Suppressor macrophage treated with lipopolysaccharide for 4 hours (primary cell): Measurements from ENCODE around the gene TRIM59.
A peak's percentile ranks its signal among the peaks of the same experiment; 100 is the strongest.

Experiments used
- DNase-seq: peaks from one replicate; pipeline ENCODE4 v3.0.0-alpha.2; 2020

TRIM59 gene, protein sequence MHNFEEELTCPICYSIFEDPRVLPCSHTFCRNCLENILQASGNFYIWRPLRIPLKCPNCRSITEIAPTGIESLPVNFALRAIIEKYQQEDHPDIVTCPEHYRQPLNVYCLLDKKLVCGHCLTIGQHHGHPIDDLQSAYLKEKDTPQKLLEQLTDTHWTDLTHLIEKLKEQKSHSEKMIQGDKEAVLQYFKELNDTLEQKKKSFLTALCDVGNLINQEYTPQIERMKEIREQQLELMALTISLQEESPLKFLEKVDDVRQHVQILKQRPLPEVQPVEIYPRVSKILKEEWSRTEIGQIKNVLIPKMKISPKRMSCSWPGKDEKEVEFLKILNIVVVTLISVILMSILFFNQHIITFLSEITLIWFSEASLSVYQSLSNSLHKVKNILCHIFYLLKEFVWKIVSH

DNA sequence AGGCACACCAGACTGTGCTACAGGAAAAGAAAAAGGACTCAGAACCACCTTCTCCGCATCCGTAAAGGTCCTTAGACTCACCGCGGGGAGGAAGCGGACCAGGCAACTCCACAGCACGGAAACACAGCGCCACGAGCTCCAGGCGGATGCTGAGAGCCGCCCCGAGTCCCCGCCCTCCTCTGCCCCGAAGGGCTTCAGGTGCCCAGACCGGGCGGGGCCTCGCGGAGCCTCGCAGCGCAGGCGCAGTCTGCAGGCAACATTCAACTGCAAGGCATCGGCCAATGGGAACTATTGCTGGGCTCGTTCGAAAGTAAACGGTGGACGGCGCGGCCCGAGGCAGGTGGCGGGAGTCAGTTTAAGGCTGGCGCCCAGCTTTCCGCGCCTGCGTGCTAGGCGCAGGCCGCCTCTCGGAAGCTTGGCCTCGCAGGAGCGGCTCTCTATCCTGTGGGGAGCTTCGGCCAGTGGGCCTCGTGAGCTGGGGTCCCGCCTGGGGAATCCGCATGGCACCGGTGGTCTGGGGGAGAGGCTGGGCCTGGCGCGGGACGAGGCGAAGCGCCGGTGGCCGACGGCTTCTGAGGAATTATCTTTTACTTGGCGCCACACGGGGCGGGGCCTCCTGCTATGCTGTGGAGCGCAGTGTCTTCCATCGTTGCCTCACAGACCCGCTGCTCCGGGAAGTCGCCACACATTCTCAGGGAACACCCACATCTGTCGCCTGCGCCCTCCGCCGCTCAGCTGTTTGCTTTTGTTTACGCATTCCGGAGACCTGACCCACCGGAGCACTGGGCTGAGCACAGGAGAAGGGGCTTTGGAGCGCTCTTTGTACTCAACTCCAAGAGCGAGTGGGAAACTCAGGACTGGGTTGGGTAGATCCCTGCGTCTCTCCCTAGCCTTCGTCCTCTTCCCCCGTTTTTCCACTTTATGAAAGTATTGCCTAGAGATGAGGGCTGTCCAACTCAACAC is at the start of gene TRIM59:
TSS of gene TRIM59 (minus strand) at position 151 of the 963 bp plus-strand sequence. CDS start 10,603 bp downstream, outside the sequence.
- peak; percentile 91 for DNase-seq

DNA sequence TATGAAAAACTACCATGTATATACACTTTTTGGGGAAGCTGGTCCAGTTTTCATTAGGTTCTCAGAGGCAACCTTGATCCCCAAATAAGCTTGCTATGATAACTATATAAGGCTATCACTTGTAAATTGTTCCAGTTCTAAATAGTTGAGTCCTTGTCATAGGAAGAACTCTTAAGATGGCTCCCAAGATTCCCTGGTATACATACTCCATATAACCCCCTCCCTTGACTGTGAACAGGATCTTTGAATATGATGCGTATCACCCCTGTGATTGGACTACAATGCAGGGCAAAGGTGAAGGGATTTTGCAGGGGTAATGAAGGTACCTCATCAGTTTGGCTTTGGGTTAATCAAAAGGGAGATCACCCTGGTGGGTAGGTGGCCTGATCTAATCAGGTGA is 48.6 kb upstream of the TRIM59 start:
- no peak for DNase-seq

GRCh38 chr3:160490166-160490565 is 40.6 kb upstream of the TRIM59 start:
- DNase-seq, result no peak

DNA sequence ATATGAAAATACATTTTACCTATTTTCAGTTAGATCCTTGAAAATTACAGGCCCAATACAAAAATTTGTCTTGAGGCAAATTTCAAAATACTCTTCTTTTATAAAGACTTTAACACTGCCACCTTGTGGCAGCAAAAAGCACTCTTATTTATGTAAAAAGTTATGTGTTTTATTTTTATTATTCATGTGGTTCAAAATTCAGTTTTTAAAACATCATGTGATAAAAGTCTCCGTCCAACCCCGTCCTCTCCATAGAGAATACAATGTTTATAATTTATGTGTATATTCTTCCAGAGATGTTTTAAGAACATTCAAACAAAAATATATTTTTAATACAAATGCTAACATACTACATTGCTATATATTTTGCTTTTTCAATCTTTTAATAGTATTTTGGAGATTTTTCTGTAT is 36.9 kb upstream of the TRIM59 start:
- DNase-seq, result peak; percentile 56

GRCh38 chr3:160482796-160483195 is 33.2 kb upstream of the TRIM59 start:
- DNase-seq, result no peak

- DNase-seq, result no peak
These were observed 32.3 kb upstream of the TRIM59 start for GRCh38 chr3:160481856-160482255.

- no peak for DNase-seq
These were observed 31.3 kb upstream of the TRIM59 start for GRCh38 chr3:160480931-160481330.

DNA sequence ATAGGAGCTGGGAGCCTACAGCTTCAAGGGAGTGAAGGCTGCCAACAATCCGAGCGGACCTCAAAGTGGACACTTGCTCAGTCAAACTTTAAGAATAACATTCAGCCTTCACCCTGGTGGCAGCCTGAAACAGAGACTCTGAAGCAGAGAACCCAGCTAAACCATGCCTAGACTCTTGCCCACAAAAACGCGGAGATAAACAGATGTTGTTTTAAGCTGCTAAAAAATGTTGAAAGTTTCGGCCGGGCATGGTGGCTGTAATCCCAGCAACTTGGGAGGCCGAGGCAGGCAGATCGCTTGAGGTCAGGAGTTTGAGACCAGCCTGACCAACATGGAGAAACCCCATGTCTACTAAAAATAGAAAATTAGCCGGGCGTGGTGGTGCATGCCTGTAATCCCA is 29.8 kb upstream of the TRIM59 start:
- no peak for DNase-seq

- peak; percentile 5 for DNase-seq
These were observed 28.8 kb upstream of the TRIM59 start for GRCh38 chr3:160478338-160478737.

GRCh38 chr3:160477750-160478149 is 28.2 kb upstream of the TRIM59 start:
- no peak for DNase-seq

- DNase-seq, result no peak
These were observed 26.3 kb upstream of the TRIM59 start for GRCh38 chr3:160475884-160476283.

GRCh38 chr3:160475153-160475552 is 25.6 kb upstream of the TRIM59 start:
- no peak for DNase-seq

- DNase-seq, result no peak
These were observed 24.8 kb upstream of the TRIM59 start for GRCh38 chr3:160474416-160474838.

DNA sequence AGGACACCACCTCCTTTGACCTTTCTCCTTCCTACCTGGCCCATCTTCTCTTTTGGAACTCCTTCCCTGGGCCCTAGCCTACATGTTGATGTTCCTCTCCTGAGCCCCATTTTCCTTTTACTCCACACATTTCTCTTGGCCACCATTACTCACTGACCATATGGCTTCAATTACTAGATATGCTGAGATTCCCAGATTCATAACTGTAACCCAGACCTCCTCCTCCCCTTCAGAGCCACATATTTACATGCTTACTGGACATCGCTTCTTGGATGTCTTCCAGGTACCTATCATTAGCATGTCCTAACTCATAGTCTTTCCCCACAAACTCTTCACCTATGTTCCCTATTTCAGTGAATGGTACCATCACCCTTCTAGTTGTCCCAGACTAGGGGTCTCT is 24.4 kb upstream of the TRIM59 start:
- no peak for DNase-seq

GRCh38 chr3:160473221-160473620 is 23.6 kb upstream of the TRIM59 start:
- DNase-seq, result no peak

DNA sequence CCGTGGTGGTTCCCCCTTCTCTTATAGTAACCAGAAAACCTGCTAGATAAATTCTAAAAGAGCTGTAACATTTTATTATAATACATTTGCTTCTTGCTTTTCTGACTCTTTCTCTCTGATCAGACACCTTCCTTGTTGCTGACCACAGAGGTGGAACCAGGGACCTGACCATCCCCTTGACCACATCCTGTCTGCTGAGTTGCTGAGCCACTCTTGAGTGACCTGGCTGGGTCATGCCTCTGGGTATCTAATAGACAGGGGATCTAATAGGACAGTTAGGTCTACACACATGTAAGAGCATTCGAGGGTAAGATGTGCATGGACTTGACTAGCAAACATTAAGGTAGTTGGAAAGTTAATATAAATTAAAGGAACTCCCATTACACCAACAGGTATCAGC is 22.8 kb upstream of the TRIM59 start:
- no peak for DNase-seq

- DNase-seq, result no peak
These were observed 22.3 kb upstream of the TRIM59 start for GRCh38 chr3:160471892-160472291.

- no peak for DNase-seq
These were observed 20.6 kb upstream of the TRIM59 start for GRCh38 chr3:160470181-160470580.

GRCh38 chr3:160464971-160465370 is 15.4 kb upstream of the TRIM59 start:
- DNase-seq, result no peak

DNA sequence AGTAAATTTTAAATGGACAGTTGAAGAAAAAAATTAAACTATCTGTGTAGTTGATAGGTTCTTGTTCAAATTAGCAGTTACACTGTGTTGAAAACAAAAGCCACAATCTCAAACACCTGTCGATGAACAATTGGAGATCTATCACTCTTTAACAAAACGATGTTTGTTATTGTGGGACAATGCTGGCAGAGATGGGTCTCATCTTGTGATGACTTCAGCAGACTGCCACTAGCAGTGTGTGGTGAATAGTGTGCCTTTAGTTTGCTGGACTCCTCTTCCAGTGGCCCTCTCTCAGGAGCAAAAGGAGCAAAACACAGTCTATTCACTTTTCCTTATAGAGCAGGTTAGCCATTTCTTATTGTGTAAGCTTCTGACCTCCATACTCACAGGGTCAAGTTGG is 14.7 kb upstream of the TRIM59 start:
- no peak for DNase-seq

DNA sequence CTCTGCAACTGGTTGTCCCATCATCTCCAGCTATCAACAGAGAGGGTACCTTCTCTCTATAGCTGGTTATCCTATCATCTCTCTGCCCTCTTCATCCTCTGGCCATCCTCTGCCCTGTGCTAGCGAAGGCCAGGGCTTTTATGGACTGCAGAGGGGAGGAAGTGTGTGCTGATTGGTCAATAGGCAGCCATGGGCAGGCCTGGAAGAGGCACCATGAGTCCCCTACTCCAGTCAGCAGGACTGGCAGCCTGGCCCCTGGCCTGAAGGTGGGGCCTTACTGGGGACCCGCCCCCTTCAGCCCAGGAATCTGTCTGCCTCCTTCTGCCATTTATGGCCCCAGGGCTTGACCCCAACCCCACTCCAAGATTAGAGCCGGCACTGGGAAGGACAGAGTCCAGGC is 10.4 kb upstream of the TRIM59 start:
- no peak for DNase-seq

- no peak for DNase-seq
These were observed 9.9 kb upstream of the TRIM59 start for GRCh38 chr3:160459450-160459970.

DNA sequence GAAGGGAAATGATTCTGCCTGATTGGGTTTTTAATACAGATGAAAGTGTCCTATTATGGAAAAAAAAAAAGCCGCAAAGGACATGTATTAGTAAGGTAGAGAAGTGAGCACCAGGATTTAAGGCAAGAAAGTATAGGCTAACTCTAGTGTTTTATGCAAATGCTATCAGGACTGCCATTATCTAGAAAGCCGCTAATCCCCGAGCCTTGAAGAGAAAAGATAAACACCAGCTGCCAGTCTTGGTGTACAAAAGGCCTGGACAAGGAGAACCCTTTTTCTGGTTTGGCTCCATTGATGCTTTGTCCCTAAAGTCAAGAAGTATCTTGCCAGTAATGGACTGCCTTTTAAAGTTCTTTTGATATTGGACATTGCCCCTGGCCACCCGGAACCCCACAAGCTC is 8.6 kb upstream of the TRIM59 start:
- DNase-seq, result no peak

- DNase-seq, result no peak
These were observed 6.3 kb upstream of the TRIM59 start for GRCh38 chr3:160455846-160456245.
